Left ventricle myocardium inferior (tissue), 1 donor: Measurements from ENCODE around the gene RGS5. TPM values are rescaled to one million over a fixed set of nuclear protein-coding genes. Genes with fewer than 3 reads are reported as not detected.
"Not testable (repeated sequence)": the region's sequence is repeated elsewhere in the genome, so short reads cannot be mapped to it uniquely, and the experiment has no call there.

ENCODE experiments used
- DNase-seq: peaks from one replicate; pipeline ENCODE4 v3.0.0-alpha.2; 2020
- H3K27ac ChIP-seq: fragments of 200-600 bp; replicated peaks from 2 replicates; pipeline ENCODE4 v1.8.0; 2021
- H3K27me3 ChIP-seq: fragments of 200-600 bp; 2 replicates; pipeline ENCODE4 v1.8.0; 2021; ENCODE audit warnings: low read depth
- H3K36me3 ChIP-seq: fragments of 200-600 bp; 2 replicates; pipeline ENCODE4 v1.8.0; 2021
- H3K4me1 ChIP-seq: fragments of 200-600 bp; 2 replicates; pipeline ENCODE4 v1.8.0; 2021
- H3K4me3 ChIP-seq: fragments of 200-600 bp; 2 replicates; pipeline ENCODE4 v1.8.0; 2021; ENCODE audit warnings: mild to moderate bottlenecking, moderate library complexity
- H3K9me3 ChIP-seq: fragments of 200-600 bp; replicated peaks from 2 replicates; pipeline ENCODE4 v1.8.0; 2021
- intact Hi-C: fragments of 100-400 bp; cut with micrococcal nuclease; formaldehyde crosslinking; loops from one replicate; pipeline ENCODE4 v1.11.0; 2022
- long read RNA-seq: library from polyadenylated mRNA; unstranded; transcript quantifications from one replicate; pipeline ENCODE4 v2.0.0, GENCODE V29; 2021
- total RNA-seq: library from RNA; stranded (reverse); fragmentation: NEBNext Ultra II Directional; extraction: Animal tissue kit (Norgen Biotek cat#: 25700); gene quantifications from one replicate; pipeline ENCODE4 v1.2.1, GENCODE V29; 2021
- TF ChIP-seq, protein P1 (sequence below): fragments of 200-600 bp; IDR thresholded peaks from 2 replicates; pipeline ENCODE4 v1.8.0; 2021; ENCODE audit warnings: antibody characterized with exemption, mild to moderate bottlenecking, borderline replicate concordance
- donor health status: DM: no; HTN: yes; CAD: no; lungs with severe emphysema.

Gene RGS5, protein sequence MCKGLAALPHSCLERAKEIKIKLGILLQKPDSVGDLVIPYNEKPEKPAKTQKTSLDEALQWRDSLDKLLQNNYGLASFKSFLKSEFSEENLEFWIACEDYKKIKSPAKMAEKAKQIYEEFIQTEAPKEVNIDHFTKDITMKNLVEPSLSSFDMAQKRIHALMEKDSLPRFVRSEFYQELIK
- total RNA-seq: 256 TPM
- long read RNA-seq, full-length matches to known transcripts: 146 of 171 reads
- long read RNA-seq, partial matches to known transcripts: 1 of 171 reads
- long read RNA-seq, other reads (novel, unspliced or antisense): 24 of 171 reads

DNA sequence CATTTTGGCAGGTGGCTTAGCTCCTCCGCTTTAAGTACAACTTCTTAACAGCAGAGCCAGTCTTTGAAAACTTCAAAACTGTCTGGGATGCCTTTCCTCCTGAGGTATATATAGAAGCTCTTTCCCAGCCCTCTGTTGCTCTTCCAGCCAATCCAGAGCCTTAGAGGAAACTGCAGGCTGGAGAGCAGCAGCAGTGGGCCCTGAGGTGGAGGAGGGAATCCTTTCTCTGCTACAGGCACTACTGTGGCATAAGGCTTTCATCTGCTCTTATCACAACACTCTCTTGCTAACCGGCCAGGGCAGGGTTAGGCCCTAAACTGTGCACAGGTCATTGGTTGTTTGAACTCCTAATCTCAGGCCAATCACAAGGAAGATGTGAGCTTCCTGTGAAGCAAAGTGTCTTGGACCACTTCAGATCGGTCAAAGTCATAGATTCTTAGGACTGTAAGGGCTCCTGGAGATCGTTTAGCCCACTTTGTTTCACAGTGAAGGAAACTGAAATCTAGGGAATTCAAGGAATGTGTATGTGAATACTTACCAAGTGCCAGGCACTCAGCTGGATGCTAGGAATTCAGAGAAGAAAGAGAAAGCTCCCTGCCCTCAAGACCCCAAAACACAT, at the start of gene RGS5:
RGS5 (minus strand) TSS at position 84 of the 619 bp plus-strand sequence; CDS start at position 3, 81 bp downstream.
- peak within 1 kb of the TSS; percentile 46 for H3K27ac ChIP-seq
- intact Hi-C loops: no loop called here
- H3K4me3 ChIP-seq: peak within 1 kb of the TSS; percentile 57
- H3K4me1 ChIP-seq: peaks cover 6% of the 10 kb centered on the region
- H3K27me3 ChIP-seq: no peaks in the 10 kb centered on the region
- no peaks in the 10 kb centered on the region for H3K9me3 ChIP-seq
- DNase-seq: no peak
- H3K36me3 ChIP-seq: no peaks in the 10 kb centered on the region
- TF ChIP-seq, protein P1, sequence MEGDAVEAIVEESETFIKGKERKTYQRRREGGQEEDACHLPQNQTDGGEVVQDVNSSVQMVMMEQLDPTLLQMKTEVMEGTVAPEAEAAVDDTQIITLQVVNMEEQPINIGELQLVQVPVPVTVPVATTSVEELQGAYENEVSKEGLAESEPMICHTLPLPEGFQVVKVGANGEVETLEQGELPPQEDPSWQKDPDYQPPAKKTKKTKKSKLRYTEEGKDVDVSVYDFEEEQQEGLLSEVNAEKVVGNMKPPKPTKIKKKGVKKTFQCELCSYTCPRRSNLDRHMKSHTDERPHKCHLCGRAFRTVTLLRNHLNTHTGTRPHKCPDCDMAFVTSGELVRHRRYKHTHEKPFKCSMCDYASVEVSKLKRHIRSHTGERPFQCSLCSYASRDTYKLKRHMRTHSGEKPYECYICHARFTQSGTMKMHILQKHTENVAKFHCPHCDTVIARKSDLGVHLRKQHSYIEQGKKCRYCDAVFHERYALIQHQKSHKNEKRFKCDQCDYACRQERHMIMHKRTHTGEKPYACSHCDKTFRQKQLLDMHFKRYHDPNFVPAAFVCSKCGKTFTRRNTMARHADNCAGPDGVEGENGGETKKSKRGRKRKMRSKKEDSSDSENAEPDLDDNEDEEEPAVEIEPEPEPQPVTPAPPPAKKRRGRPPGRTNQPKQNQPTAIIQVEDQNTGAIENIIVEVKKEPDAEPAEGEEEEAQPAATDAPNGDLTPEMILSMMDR: no peak

DNA sequence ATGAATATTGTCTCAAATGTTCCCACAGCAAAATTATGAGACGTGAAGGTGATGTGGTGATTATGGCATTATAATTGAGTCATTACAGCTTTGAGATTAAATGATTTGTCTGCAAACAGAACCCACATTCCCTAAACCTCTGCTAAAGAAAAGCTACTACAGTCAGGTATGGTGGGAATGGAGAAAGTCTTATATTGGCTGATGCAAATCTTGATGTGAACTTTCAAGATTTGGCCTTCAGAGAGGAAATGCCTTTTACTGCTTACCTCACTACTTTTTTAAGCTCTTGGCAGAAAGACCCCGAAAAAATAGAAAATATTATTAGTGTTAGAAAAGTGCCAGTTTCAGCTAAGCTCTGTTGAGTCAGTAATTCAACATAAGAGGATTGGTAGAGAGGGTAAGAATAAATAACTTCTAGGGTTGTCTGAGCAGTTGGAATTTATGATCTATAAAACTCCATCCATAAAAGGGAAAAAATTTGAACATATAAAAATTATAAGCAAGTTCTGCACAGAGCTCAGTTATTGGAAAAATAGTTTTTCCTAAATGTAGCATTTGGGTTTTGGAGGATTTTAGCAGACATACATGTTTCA, 47.8 kb upstream of the RGS5 start:
- intact Hi-C loops: no loop called here
- H3K4me1 ChIP-seq: no peaks in the 10 kb centered on the region
- no peaks in the 10 kb centered on the region for H3K9me3 ChIP-seq
- no peak for DNase-seq
- TF ChIP-seq, protein P1: no peak
- H3K36me3 ChIP-seq: no peaks in the 10 kb centered on the region
- H3K27ac ChIP-seq: no peak overlapping the region
- H3K4me3 ChIP-seq: no peak overlapping the region
- H3K27me3 ChIP-seq: no peaks in the 10 kb centered on the region

DNA sequence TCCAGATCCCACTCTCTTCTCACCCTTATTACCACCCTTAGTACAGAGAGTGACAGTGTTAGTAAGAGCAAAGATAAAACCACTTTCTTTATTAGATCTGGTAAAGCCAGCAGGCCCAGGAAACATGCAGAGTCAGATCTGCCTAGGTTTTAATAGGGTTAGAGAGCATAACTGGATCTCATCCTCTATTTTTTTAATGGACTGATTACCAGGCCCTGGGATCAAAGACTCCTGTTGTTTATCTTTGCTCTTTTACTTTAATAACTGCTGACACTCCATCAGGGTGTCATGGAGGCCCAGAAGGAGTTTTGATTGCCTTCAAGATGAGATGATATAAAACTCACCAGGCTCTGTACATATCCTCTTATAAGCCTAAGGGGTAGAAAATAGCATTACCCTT, 45.3 kb upstream of the RGS5 start:
- Histone ChIP-seq H3K4me3 (no peak overlapping the region), H3K27ac (no peak overlapping the region), H3K4me1 (no peaks in the 10 kb centered on the region), H3K9me3 (no peaks in the 10 kb centered on the region), H3K27me3 (no peaks in the 10 kb centered on the region), H3K36me3 (no peaks in the 10 kb centered on the region)
- no peak for DNase-seq
- intact Hi-C loops: no loop called here
- TF ChIP-seq, protein P1: no peak

DNA sequence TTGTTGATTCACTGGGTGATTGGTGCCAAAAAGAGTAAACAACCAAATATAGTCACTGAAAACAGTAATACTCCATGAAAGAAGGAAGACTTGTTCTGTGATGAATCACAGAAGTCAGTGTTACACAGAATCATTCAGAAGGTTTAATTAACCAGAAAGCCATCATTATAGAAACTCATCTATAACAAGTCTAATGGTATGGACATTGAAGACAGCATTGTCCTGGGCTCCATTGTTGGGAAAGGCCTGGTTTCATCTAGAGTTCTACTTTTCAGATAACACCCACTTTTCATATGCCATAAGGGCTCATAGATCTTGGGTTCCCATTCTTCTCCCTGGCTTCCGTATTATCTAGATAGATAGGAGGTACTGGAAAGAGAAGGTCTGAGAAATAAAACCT, 41.9 kb upstream of the RGS5 start:
- DNase-seq, H3K4me3 ChIP-seq, H3K9me3 ChIP-seq, intact Hi-C loops, H3K4me1 ChIP-seq, H3K27me3 ChIP-seq, H3K36me3 ChIP-seq, H3K27ac ChIP-seq: not testable (repeated sequence)

DNA sequence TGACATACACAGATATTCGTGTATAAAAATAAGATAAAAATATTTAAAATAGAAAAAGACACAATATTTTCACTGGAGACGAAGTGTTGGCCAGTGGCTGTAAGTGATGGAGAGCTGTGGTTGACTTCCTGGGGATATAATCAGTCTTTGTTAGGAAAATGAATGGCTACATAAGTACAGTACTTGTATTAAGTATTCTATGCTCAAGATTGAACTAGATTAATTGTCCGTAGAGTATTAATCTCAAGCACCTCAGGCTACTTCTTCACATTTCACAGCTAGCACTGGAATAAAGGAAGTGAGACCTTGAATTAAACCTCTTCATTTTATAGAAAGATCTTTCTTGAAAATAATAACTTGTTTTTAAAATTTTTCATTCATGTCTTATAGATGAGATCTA, 39.0 kb upstream of the RGS5 start:
- no peaks in the 10 kb centered on the region for H3K9me3 ChIP-seq
- no peak overlapping the region for H3K4me3 ChIP-seq
- H3K4me1 ChIP-seq: no peaks in the 10 kb centered on the region
- TF ChIP-seq, protein P1: no peak
- no peak overlapping the region for H3K27ac ChIP-seq
- H3K36me3 ChIP-seq: no peaks in the 10 kb centered on the region
- intact Hi-C loops: no loop called here
- DNase-seq: no peak
- H3K27me3 ChIP-seq: no peaks in the 10 kb centered on the region

DNA sequence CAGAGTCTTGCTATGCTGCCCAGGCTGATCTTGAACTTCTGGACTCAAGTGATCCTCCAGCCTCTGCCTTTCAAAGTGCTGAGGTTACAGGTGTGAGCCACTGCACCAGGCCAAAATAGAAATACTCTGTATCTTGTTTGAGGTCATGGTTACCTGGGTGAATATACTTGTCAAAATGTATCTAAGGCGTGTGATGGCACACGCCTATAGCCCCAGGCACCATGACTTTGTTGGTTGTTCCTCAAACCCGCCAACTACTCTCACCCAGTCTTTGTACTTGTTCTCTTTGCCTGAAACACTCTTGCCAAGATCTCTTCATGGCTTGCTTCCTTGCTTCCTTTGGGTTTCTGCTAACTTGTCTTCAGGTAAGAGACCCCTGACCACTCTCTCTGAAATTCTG, 38.0 kb upstream of the RGS5 start:
- no peak for DNase-seq
- intact Hi-C loops: no loop called here
- H3K27ac ChIP-seq: no peak overlapping the region
- H3K4me1 ChIP-seq: no peaks in the 10 kb centered on the region
- TF ChIP-seq, protein P1: no peak
- no peaks in the 10 kb centered on the region for H3K27me3 ChIP-seq
- H3K4me3 ChIP-seq: no peak overlapping the region
- H3K9me3 ChIP-seq: no peaks in the 10 kb centered on the region
- no peaks in the 10 kb centered on the region for H3K36me3 ChIP-seq

DNA sequence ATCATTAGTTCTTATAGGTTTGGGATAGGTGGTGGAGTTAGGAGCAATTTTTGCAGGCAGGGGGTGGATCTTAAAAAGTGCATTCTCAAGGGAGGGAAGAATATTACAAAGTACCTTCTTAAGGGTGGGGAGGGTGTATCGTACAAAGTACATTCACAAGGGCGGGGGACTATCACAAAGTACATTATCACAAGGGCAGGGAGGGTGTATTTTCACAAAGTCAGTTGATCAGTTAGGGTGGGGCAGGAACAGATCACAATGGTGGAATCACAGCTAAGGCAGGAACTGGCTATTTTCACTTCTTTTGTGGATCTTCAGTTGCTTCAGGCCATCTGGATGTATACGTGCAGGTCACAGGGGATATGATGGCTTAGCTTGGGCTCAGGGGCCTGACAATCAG, 30.9 kb upstream of the RGS5 start:
- DNase-seq, H3K36me3 ChIP-seq, H3K9me3 ChIP-seq, H3K27me3 ChIP-seq, H3K4me3 ChIP-seq, intact Hi-C loops, H3K27ac ChIP-seq: not testable (repeated sequence)
- peaks cover 19% of the 10 kb centered on the region for H3K4me1 ChIP-seq
